ENCODE measurements around the gene NPC1L1. TPM values are rescaled to one million over a fixed set of nuclear protein-coding genes. Genes with fewer than 3 reads are reported as not detected.
"Not testable (repeated sequence)": the region's sequence is repeated elsewhere in the genome, so short reads cannot be mapped to it uniquely, and the experiment has no call there.

Gene NPC1L1
- total RNA-seq, 1 experiment from 2014 or later, result 0.15 TPM

GRCh38 chr7:44564606-44565005, 23.5 kb upstream of the NPC1L1 start:
- POLR2A ChIA-PET, result no interaction called here

GRCh38 chr7:44563171-44563679, 22.1 kb upstream of the NPC1L1 start:
- ChIA-PET CTCF (no interaction called here), POLR2A (no interaction called here)
- H3K9me3 Mint-ChIP-seq, result no peaks in the 10 kb centered on the region
- no peak overlapping the region for H3K4me3 Mint-ChIP-seq
- TF ChIP-seq CTCF (IDR thresholded peaks at IDR 0.05), result no peak
- no peak for TF ChIP-seq TEAD4 (CRISPR knock-in tag; IDR thresholded peaks at IDR 0.05)
- TF ChIP-seq ZNF532 (CRISPR knock-in tag; IDR thresholded peaks at IDR 0.05; ENCODE audit: borderline replicate concordance), result 0 out of 2 replicates have a peak, but pooled peaks have one; percentile 24
- no peak overlapping the region for H3K27ac Mint-ChIP-seq
- no peaks in the 10 kb centered on the region for H3K27me3 Mint-ChIP-seq (ENCODE audit: low read depth)
- ATAC-seq (no peak), DNase-seq (ENCODE audit: low spot score) (no peak)
- H3K4me1 Mint-ChIP-seq, result no peaks in the 10 kb centered on the region
- peaks cover 29% of the 10 kb centered on the region for H3K36me3 Mint-ChIP-seq

More at GRCh38 chr7:44564606-44565005, 23.5 kb upstream of the NPC1L1 start:
- DNase-seq (ENCODE audit: low spot score), result no peak
- H3K4me3 Mint-ChIP-seq, result no peak overlapping the region
- no peak for TF ChIP-seq CDX4 (CRISPR knock-in tag; IDR thresholded peaks at IDR 0.05; ENCODE audit: borderline replicate concordance)
- TF ChIP-seq ZNF671 (CRISPR knock-in tag; IDR thresholded peaks at IDR 0.05), result no peak
- no peak for TF ChIP-seq SP1 (CRISPR knock-in tag; conservative IDR thresholded peaks at IDR 0.05)
- TF ChIP-seq GRHL2 (CRISPR knock-in tag; IDR thresholded peaks at IDR 0.05; ENCODE audit: insufficient replicate concordance, severe bottlenecking), result no peak
- TF ChIP-seq IRF1 (CRISPR knock-in tag; IDR thresholded peaks at IDR 0.05), result no peak
- TF ChIP-seq ZSCAN18 (CRISPR knock-in tag; IDR thresholded peaks at IDR 0.05), result no peak
- TF ChIP-seq RORB (CRISPR knock-in tag; IDR thresholded peaks at IDR 0.05), result no peak
- H3K27me3 Mint-ChIP-seq (ENCODE audit: low read depth), result no peaks in the 10 kb centered on the region
- no peak for ATAC-seq
- no peaks in the 10 kb centered on the region for H3K4me1 Mint-ChIP-seq
- peaks cover 43% of the 10 kb centered on the region for H3K36me3 Mint-ChIP-seq
- no peaks in the 10 kb centered on the region for H3K9me3 Mint-ChIP-seq
- CTCF ChIA-PET, result interaction anchor here (0.8 to 2.8 kb wide), 21 partner anchors 9 to 524 kb away, joined by 3 to 33 read pairs (median 5); partner anchors contain the start of genes DDX56, NACAD, OGDH and TMED4
- H3K27ac Mint-ChIP-seq, result no peak overlapping the region

GRCh38 chr7:44562622-44562962, 21.5 kb upstream of the NPC1L1 start:
- ATAC-seq, POLR2A ChIA-PET: not testable (repeated sequence)

More at GRCh38 chr7:44562622-44562962, 21.5 kb upstream of the NPC1L1 start:
- not testable (repeated sequence) for H3K4me1 Mint-ChIP-seq; H3K27me3 Mint-ChIP-seq (ENCODE audit: low read depth); DNase-seq (ENCODE audit: low spot score); H3K9me3 Mint-ChIP-seq; H3K4me3 Mint-ChIP-seq; H3K27ac Mint-ChIP-seq
- CTCF ChIA-PET, result interaction anchor here (1.2 kb wide), 1 partner anchor 28 kb away, joined by 4 read pairs; no protein-coding TSS in a partner anchor
- H3K36me3 Mint-ChIP-seq, result peaks cover 23% of the 10 kb centered on the region
